Measurements from ENCODE around the gene ELMO1.

DNA sequence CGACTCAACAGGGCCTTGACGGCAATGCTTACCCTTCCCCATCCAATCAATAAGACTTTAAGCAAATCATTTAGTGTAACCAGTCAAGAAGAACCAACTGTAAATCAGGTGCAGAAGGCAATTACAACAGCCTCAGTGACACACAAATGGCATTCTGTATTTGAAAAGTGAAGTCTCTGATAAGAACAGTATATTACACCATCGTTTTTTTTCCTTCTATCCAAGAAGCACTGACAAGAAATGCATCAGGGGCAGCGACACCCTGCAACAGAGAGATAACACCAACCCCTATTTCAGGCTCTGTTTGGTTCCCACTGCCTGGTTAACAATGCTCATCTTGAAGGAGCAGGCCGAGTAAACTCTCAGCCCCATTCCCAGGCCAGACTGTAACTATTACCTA is 520.4 kb downstream of the ELMO1 start:
- TF ChIP-seq POLR2A (IDR thresholded peaks at IDR 0.05; ENCODE audit: borderline replicate concordance, extremely low read depth, insufficient read depth, insufficient read length) (no peak), EZH2phosphoT487 (IDR thresholded peaks at IDR 0.05; ENCODE audit: borderline replicate concordance) (no peak)
- TF ChIP-seq, protein P1, sequence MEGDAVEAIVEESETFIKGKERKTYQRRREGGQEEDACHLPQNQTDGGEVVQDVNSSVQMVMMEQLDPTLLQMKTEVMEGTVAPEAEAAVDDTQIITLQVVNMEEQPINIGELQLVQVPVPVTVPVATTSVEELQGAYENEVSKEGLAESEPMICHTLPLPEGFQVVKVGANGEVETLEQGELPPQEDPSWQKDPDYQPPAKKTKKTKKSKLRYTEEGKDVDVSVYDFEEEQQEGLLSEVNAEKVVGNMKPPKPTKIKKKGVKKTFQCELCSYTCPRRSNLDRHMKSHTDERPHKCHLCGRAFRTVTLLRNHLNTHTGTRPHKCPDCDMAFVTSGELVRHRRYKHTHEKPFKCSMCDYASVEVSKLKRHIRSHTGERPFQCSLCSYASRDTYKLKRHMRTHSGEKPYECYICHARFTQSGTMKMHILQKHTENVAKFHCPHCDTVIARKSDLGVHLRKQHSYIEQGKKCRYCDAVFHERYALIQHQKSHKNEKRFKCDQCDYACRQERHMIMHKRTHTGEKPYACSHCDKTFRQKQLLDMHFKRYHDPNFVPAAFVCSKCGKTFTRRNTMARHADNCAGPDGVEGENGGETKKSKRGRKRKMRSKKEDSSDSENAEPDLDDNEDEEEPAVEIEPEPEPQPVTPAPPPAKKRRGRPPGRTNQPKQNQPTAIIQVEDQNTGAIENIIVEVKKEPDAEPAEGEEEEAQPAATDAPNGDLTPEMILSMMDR (IDR thresholded peaks at IDR 0.05 in 2 of 3, conservative IDR thresholded peaks at IDR 0.05 in 1 of 3; ENCODE audit: borderline replicate concordance in 1 of 3, insufficient read depth in 1 of 3, low read depth in 2 of 3, low read length in 2 of 3) = no peak
